Right lobe of liver (tissue), 4 donors: Measurements from ENCODE around the gene GMDS.

Source experiments
- POLR2A ChIP-seq: fragments of 450-650 bp; IDR thresholded peaks from one replicate; pipeline ENCODE4 v1.6.1; 2017; ENCODE audit warnings: antibody characterized with exemption, mild to moderate bottlenecking
- TF ChIP-seq, protein P1 (sequence below), 4 donors: fragments of 200-600 bp in 3 of 4; fragments of 450-650 bp in 1 of 4; IDR thresholded peaks; one replicate each; pipeline versions ENCODE4 v1.5.1 to v1.8.0; 2016 to 2022; ENCODE audit warnings: antibody characterized with exemption in 4 of 4, mild to moderate bottlenecking in 2 of 4
- donor health status: DM: no; HTN: no; CAD: no.
- donor health status: DM: no; HTN: no; CAD: no.
- donor health status: DM: no; HTN: yes; CAD: no.

DNA sequence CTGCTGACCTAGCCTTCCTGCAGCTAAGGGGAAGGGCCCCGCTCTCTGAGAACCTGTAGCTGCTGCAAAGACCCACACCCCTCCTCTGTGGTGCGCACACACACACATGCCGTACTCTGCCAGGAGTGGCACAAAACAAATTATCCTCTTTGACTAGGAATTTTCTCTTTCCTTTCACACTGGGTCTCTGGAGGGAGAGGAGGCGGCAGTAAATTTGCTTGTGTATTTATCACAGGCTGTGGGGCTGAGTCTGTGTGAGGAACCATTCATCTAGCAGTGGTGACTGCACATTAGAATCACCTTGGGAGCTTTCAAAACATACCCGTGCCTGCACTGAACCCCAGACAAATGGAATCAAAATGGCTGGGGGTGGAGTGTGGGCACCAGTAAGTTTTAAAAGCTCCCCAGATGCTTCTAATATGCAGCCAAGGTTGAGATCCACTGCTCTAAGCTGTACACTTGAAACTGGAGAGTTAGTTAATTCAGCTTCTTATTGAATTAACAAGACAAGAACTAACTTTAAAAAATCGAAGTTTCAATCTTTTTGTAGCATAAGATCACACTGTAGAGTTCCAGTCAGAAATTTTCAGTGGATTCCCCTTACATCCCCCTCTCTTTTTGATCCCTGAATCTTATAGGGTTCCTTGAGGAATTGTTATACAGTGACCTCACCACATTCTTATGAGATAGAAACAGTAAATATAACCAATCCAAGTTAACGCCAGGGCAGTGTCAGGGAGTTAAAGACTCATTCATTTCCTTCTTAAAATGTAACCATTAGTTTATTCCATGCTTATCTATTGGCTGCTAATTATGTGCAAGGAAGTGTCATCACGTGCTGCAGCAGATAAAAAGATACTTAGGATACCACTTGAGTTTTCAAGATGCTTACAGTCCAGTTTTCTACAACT lies 29.8 kb upstream of the GMDS start:
- TF ChIP-seq, protein P1, sequence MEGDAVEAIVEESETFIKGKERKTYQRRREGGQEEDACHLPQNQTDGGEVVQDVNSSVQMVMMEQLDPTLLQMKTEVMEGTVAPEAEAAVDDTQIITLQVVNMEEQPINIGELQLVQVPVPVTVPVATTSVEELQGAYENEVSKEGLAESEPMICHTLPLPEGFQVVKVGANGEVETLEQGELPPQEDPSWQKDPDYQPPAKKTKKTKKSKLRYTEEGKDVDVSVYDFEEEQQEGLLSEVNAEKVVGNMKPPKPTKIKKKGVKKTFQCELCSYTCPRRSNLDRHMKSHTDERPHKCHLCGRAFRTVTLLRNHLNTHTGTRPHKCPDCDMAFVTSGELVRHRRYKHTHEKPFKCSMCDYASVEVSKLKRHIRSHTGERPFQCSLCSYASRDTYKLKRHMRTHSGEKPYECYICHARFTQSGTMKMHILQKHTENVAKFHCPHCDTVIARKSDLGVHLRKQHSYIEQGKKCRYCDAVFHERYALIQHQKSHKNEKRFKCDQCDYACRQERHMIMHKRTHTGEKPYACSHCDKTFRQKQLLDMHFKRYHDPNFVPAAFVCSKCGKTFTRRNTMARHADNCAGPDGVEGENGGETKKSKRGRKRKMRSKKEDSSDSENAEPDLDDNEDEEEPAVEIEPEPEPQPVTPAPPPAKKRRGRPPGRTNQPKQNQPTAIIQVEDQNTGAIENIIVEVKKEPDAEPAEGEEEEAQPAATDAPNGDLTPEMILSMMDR (IDR thresholded peaks at IDR 0.05): no peak
- no peak for TF ChIP-seq POLR2A
